Cardiac muscle cell (in vitro differentiated cells and primary cell): ENCODE measurements around the gene C6orf132. TPM values are rescaled to one million over a fixed set of nuclear protein-coding genes. Genes with fewer than 3 reads are reported as not detected.

Experiments used
- DNase-seq, 2 donors: peaks; one replicate each; pipeline versions ENCODE4 v3.0.0 to v3.0.0-alpha.2; 2010 to 2017; ENCODE audit warnings: low read depth in 1 of 2, low spot score in 1 of 2
- H3K27ac ChIP-seq: fragments of 200-600 bp; sonication (generic); 2 replicates; pipeline ENCODE4 v1.5.1; 2016
- H3K27me3 ChIP-seq: fragments of 200-600 bp; sonication (generic); 2 replicates; pipeline ENCODE4 v1.6.0; 2016; ENCODE audit warnings: control low read depth
- H3K36me3 ChIP-seq: fragments of 200-600 bp; sonication (generic); 2 replicates; pipeline ENCODE4 v1.5.1; 2016; ENCODE audit warnings: control low read depth
- H3K4me1 ChIP-seq: fragments of 200-600 bp; sonication (generic); 2 replicates; pipeline ENCODE4 v1.8.1; 2017; ENCODE audit warnings: low read depth, mild to moderate bottlenecking, mixed run types
- H3K4me3 ChIP-seq: fragments of 200-600 bp; sonication (generic); 2 replicates; pipeline ENCODE4 v1.5.1; 2016; ENCODE audit warnings: mild to moderate bottlenecking
- H3K9me3 ChIP-seq: fragments of 200-600 bp; sonication (generic); 2 replicates; pipeline ENCODE4 v1.5.1; 2017; ENCODE audit warnings: low read depth, mild to moderate bottlenecking, control low read depth
- polyA plus RNA-seq: library from polyadenylated mRNA; unstranded; fragments of >200 nt; fragmentation: Nextera tagmentation; extraction: Ambion mirVana; gene quantifications from 2 replicates; pipeline ENCODE4 v1.2.1, GENCODE V29; 2016
- total RNA-seq: library from RNA; depleted of rRNA; stranded (reverse); fragments of >200 nt; gene quantifications from 2 replicates; pipeline ENCODE4 v1.2.3, GENCODE V29; 2016
- TF ChIP-seq, protein P1 (sequence below): IDR thresholded peaks from 2 replicates; pipeline ENCODE4 v1.5.1; 2012; ENCODE audit warnings: low read depth, mild to moderate bottlenecking, low read length

C6orf132 gene
- total and polyA plus RNA-seq, 2 experiments from 2014 or later, result 0.56 to 2.7 TPM

DNA sequence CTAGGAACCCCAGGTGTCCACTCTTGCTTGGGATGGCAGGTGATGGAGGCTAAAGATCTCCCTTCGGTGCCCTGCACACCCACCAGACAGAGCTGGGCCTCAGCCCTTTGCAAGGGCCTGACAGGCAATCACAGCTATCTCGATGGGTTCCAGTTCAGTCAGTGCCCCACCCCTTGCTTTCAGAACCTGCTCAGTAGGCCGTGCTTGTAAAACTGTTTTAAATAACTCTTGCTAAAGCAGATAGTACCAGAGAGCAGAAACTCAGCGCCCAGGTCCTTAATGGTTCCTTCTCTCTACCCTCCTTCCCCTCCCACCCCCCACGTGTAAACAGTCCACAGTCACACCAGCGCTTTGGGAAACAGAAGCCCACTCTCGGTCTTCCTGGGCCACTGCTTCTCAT is 39.2 kb downstream of the C6orf132 start:
- H3K36me3 ChIP-seq, result no peaks in the 10 kb centered on the region

DNA sequence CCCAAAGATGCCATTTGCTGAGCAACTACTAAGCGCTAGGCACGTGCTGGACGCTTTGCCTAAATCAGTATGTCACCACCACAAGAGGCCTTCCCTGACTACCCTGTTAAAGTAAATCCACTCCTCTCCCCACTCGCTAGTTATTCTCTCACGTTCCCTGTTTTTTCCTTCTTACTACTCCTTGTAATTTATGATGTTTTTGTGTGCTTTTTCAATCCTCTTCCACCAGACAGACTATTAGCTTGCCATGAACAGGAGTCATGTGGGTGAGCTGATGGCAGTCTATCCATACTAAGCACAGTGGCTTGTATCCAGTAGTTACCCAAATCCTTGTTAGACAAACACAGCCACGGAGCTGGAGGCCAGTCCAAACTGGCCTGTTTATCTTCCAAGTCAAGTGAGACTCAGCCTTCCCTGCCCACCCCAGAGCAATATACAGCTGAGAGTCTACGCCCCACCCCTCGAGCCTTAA is 41.2 kb downstream of the C6orf132 start:
- Histone ChIP-seq H3K9me3 (no peaks in the 10 kb centered on the region), H3K27me3 (no peaks in the 10 kb centered on the region), H3K36me3 (no peaks in the 10 kb centered on the region), H3K4me1 (peaks cover 44% of the 10 kb centered on the region), H3K27ac (peak overlapping the region; percentile 45), H3K4me3 (no peak overlapping the region)
- DNase-seq, result peak in 1 of 2 donors; percentile 64
- TF ChIP-seq, protein P1, sequence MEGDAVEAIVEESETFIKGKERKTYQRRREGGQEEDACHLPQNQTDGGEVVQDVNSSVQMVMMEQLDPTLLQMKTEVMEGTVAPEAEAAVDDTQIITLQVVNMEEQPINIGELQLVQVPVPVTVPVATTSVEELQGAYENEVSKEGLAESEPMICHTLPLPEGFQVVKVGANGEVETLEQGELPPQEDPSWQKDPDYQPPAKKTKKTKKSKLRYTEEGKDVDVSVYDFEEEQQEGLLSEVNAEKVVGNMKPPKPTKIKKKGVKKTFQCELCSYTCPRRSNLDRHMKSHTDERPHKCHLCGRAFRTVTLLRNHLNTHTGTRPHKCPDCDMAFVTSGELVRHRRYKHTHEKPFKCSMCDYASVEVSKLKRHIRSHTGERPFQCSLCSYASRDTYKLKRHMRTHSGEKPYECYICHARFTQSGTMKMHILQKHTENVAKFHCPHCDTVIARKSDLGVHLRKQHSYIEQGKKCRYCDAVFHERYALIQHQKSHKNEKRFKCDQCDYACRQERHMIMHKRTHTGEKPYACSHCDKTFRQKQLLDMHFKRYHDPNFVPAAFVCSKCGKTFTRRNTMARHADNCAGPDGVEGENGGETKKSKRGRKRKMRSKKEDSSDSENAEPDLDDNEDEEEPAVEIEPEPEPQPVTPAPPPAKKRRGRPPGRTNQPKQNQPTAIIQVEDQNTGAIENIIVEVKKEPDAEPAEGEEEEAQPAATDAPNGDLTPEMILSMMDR, result no peak

More for the DNA sequence above, 39.2 kb downstream of the C6orf132 start:
- Histone ChIP-seq H3K4me1 (peaks cover 44% of the 10 kb centered on the region), H3K4me3 (no peak overlapping the region), H3K27me3 (no peaks in the 10 kb centered on the region), H3K27ac (peak overlapping the region; percentile 64), H3K9me3 (no peaks in the 10 kb centered on the region)
- peak in 1 of 2 donors; percentile 42 for DNase-seq
- TF ChIP-seq, protein P1, result no peak

DNA sequence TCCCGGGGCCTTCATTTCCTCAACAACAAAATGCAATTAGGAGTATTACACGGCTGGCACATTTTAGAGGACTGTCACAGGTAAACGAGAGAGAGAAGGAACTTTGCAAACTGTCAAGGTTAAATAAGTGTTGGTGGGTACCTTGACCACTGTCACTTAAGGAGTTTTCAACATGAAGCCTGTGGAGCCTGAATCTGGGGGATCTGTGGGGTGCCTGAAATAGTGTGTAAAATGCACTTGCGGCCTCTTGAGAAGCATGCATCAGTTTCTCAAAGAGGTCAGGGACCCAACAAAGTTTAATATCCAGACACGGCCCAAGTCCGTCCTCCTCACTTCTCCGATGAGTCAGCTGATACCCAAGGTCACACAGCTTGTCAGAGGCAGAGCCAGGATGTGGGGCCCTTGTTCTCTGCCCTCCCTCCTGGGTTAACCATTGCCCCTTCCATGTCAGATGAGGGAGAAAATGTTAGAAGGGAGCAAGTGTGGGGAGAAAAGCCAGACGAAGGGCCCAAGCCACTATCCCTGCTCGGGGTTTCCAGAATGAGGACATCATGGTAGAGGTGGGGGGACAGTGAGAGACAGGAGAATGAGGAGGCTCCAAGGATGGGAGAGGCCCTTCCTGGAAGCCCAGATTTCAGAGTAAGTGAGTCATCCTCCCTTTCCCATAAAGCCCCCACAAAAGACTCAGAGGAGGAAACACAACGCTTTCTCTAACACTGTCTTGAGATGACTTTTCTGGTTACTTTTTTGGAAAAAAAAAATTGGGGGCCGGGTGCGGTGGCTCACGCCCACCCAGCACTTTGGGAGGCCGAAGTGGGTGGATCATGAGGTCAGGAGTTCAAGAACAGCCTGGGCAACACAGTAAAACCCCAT is 42.2 kb downstream of the C6orf132 start:
- H3K9me3 ChIP-seq, result no peaks in the 10 kb centered on the region
- TF ChIP-seq, protein P1, result no peak
- peak overlapping the region; percentile 75 for H3K27ac ChIP-seq
- no peak overlapping the region for H3K4me3 ChIP-seq
- H3K4me1 ChIP-seq, result peaks cover 44% of the 10 kb centered on the region
- H3K27me3 ChIP-seq, result no peaks in the 10 kb centered on the region
- DNase-seq, result peak in 1 of 2 donors; percentile 69
- no peaks in the 10 kb centered on the region for H3K36me3 ChIP-seq

DNA sequence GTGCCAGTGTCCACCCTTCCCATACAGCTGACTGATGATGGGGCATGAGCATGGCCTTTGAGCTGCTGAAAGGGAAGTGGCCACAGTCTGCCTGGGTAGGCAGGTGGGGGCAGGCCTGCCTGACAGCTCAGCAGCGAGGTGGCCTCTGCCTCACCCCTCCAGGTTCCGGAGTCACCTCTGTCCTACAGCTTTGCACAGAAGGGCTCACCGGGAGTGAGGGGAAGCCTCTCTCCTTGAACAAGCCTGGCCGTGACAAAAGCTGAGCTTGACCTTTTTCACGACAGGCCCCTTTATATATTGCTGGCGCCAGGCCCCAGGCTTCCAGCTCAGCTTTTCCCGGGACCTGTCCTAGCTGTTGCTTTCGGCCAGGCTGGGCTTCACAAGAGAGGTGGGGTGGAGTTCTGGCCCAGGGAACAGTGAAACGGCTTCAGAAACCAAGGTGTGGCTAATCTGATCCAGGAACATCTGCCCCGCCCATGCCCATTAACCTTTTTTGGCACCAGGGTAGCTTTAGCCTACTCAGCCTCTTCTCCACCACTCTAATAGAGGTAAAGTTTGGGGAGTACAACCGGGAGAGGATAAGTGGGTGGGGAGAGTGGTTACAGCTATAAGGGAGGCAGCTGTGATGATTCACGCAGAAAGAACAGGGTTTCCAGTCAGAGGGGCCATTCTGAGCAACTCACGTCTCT is 42.9 kb downstream of the C6orf132 start:
- Histone ChIP-seq H3K4me1 (peaks cover 44% of the 10 kb centered on the region), H3K9me3 (no peaks in the 10 kb centered on the region), H3K36me3 (no peaks in the 10 kb centered on the region), H3K27ac (peak overlapping the region; percentile 75), H3K4me3 (no peak overlapping the region), H3K27me3 (no peaks in the 10 kb centered on the region)
- peak in 1 of 2 donors; percentile 72 for DNase-seq
- TF ChIP-seq, protein P1, result no peak

DNA sequence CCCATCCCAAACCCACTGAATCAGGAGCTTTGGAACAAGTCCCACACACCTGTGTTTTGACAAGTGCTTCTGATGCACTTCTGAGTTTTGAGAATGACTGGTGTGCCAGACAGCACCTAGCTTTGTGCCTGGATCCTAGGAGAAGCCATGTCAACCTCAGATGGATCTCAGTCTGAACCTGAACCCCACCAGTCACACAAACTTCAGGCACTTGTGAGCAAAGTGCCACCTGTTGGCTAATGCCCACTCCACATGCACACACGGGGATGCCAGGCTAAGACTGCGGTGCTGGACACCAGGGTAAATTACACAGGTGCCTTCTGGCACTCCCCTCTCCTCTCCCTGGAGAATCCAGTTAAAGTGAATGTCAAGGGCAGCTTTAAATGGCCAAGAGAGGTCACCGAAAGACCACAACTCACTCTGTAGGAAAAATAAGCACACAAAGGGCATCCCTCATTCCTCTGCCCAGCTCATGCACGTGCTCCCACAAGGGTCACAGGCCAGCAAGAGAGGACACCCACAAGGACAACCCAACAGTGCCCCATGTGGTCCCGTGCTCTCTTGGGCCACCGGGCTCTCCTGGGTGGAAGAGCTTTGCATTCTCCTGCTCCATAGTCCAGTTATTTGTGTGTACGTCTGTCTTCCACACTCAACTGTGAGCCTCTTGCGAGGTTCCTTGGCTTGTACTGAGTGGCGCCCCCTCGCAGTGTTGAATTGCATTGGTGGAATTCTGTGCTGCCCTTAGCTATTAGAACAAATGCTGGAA is 46.5 kb downstream of the C6orf132 start:
- Histone ChIP-seq H3K4me1 (peaks cover 23% of the 10 kb centered on the region), H3K27ac (no peak overlapping the region), H3K36me3 (no peaks in the 10 kb centered on the region), H3K4me3 (no peak overlapping the region), H3K9me3 (no peaks in the 10 kb centered on the region), H3K27me3 (no peaks in the 10 kb centered on the region)
- TF ChIP-seq, protein P1, result peak; percentile 19
- peak in 1 of 2 donors; percentile 31 for DNase-seq
